Measurements from ENCODE around the gene SLC16A6. TPM values are rescaled to one million over a fixed set of nuclear protein-coding genes. Genes with fewer than 3 reads are reported as not detected.
"Not testable (repeated sequence)": the region's sequence is repeated elsewhere in the genome, so short reads cannot be mapped to it uniquely, and the experiment has no call there.

SLC16A6 gene
- total RNA-seq, 1 experiment from 2014 or later: 0.70 TPM

DNA sequence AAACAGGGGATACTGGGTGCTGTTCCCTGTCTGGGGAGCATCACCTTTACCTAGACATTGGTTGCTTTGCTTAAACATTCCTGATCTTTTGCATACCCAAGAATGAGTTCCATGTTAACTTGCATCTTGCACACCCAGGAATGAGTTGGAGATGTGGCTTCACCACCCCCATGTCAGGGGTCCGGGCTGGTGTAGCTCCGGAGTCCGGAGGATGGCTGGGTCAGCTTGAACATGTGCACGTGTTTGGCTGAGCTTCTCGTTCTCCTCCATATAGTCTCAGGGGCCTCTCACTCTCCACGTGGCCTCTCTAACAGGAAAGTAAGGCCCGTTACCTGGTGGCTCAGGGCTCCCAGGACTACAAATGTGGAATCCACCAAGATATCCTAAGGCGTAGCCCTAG is 61.3 kb downstream of the SLC16A6 start:
- CTCF ChIA-PET: no interaction called here

DNA sequence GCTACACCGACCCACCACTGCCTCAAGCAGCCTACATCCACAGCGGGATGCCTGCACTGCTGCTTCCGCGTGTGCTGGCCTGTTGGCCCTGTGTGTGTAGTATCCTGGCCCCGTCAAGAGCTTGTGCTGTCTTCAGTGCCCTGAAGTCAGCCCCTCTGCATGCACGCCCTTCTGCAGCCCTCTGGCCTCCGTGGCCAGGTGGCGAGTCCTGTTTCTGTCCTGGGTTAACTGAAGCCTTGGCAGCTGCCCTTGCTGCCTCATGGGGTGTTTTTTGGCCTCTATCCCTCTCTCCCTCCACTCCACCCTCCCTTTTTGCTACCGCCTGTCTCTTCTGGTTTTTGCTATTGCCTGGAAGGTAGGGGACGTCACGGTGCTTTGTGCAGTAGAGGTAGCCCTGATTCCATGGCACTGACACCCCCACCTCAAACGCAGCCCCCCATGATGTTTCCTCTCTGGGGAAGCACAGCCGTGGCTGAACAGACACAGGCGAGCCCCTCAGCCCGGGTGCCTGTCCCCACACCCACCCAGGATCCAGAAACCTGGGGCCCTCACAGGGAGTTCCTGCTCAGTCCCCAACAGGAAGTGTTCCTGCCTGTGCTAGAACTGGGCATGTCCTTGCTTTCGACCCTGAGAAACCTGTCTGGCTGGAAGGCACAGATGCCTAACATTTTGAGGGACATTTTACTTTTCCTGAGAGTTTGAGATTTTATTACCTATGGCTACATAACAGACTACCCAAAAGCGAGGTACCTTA is 61.9 kb downstream of the SLC16A6 start:
- DNase-seq: peak in 1 of 2 experiments; percentile 59
- TF ChIP-seq, protein P1, sequence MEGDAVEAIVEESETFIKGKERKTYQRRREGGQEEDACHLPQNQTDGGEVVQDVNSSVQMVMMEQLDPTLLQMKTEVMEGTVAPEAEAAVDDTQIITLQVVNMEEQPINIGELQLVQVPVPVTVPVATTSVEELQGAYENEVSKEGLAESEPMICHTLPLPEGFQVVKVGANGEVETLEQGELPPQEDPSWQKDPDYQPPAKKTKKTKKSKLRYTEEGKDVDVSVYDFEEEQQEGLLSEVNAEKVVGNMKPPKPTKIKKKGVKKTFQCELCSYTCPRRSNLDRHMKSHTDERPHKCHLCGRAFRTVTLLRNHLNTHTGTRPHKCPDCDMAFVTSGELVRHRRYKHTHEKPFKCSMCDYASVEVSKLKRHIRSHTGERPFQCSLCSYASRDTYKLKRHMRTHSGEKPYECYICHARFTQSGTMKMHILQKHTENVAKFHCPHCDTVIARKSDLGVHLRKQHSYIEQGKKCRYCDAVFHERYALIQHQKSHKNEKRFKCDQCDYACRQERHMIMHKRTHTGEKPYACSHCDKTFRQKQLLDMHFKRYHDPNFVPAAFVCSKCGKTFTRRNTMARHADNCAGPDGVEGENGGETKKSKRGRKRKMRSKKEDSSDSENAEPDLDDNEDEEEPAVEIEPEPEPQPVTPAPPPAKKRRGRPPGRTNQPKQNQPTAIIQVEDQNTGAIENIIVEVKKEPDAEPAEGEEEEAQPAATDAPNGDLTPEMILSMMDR (conservative IDR thresholded peaks at IDR 0.05): no peak
- TF ChIP-seq EZH2 (IDR thresholded peaks at IDR 0.05; ENCODE audit: low read depth): no peak
- Histone ChIP-seq H3K9me2 (ENCODE audit: insufficient read depth) (no peaks in the 10 kb centered on the region), H3K4me1 (replicated peaks; ENCODE audit: insufficient read depth) (peaks cover 15% of the 10 kb centered on the region), H3K27ac (no peak overlapping the region), H2AFZ (no peak overlapping the region), H3K9me3 (ENCODE audit: insufficient read depth, low read depth) (no peaks in the 10 kb centered on the region), H3K27me3 (ENCODE audit: insufficient read depth, low read depth) (no peaks in the 10 kb centered on the region), H4K20me1 (ENCODE audit: insufficient read depth) (no peaks in the 10 kb centered on the region), H3K36me3 (ENCODE audit: low read depth) (no peaks in the 10 kb centered on the region), H3F3A (ENCODE audit: insufficient read depth, low read depth) (peaks cover 8% of the 10 kb centered on the region; the same call in 1 of the 2 replicates), H3K4me3 (no peak overlapping the region), H3K4me2 (peak overlapping the region; percentile 50), H3K79me2 (ENCODE audit: low read depth) (no peaks in the 10 kb centered on the region)
- intact Hi-C loops (cut with micrococcal nuclease; ENCODE audit: unreplicated experiment): no loop called here
- POLR2A ChIA-PET (ENCODE audit: unreplicated experiment): no interaction called here
- CTCF ChIA-PET: no interaction called here
- BruUV-seq (replicated peaks): no TSS peak

More for the DNA sequence above, 61.3 kb downstream of the SLC16A6 start:
- H3K27ac ChIP-seq: no peak overlapping the region
- POLR2A ChIA-PET (ENCODE audit: unreplicated experiment): no interaction called here
- no peaks in the 10 kb centered on the region for H3K27me3 ChIP-seq (ENCODE audit: insufficient read depth, low read depth)
- BruUV-seq (replicated peaks): no TSS peak
- H3K36me3 ChIP-seq (ENCODE audit: low read depth): no peaks in the 10 kb centered on the region
- no peaks in the 10 kb centered on the region for H3K79me2 ChIP-seq (ENCODE audit: low read depth)
- H2AFZ ChIP-seq: no peak overlapping the region
- no peaks in the 10 kb centered on the region for H3K9me2 ChIP-seq (ENCODE audit: insufficient read depth)
- H3K4me2 ChIP-seq: peak overlapping the region; percentile 50
- peaks cover 8% of the 10 kb centered on the region; the same call in 1 of the 2 replicates for H3F3A ChIP-seq (ENCODE audit: insufficient read depth, low read depth)
- no peak for DNase-seq
- TF ChIP-seq EZH2 (IDR thresholded peaks at IDR 0.05; ENCODE audit: low read depth): no peak
- TF ChIP-seq, protein P1 (conservative IDR thresholded peaks at IDR 0.05): no peak
- intact Hi-C loops (cut with micrococcal nuclease; ENCODE audit: unreplicated experiment): no loop called here
- no peaks in the 10 kb centered on the region for H4K20me1 ChIP-seq (ENCODE audit: insufficient read depth)
- peaks cover 18% of the 10 kb centered on the region for H3K4me1 ChIP-seq (replicated peaks; ENCODE audit: insufficient read depth)
- no peak overlapping the region for H3K4me3 ChIP-seq
- H3K9me3 ChIP-seq (ENCODE audit: insufficient read depth, low read depth): no peaks in the 10 kb centered on the region

DNA sequence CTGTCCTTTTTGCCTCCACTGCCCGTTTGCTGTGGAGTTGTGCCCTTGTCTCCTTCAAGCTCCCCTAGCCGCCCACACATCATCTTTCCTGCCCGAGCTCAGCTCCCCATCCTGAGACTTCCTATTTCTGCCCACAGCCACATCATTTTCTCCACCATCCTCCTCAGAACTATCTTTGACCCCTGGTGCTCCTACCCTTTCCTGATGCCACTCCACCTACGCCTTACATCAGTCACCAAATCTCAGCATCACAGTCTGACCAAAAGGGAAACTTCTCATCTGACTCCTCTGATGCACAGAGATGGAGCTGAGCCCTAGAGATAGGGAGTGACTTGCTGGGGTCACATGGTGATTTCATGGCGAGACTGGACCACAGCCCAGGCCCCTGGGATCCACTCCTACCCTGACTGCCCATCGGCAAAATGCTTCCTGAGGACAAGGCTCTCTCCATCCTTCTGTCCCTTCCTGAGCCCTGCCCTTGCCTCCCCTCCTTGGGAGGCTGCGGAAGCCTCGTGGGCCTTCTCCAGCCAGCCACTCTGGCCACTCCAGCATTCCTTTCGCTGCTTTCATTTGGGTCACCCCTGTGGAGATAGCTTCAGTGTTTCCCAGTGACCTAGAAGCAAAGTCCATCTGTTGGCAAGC is 62.8 kb downstream of the SLC16A6 start:
- H3F3A ChIP-seq (ENCODE audit: insufficient read depth, low read depth); POLR2A ChIA-PET (ENCODE audit: unreplicated experiment); H3K36me3 ChIP-seq (ENCODE audit: low read depth); H3K79me2 ChIP-seq (ENCODE audit: low read depth); H3K27ac ChIP-seq; BruUV-seq (replicated peaks); H3K4me3 ChIP-seq; H3K9me2 ChIP-seq (ENCODE audit: insufficient read depth); H3K4me2 ChIP-seq; H3K9me3 ChIP-seq (ENCODE audit: insufficient read depth, low read depth); H4K20me1 ChIP-seq (ENCODE audit: insufficient read depth); intact Hi-C loops (cut with micrococcal nuclease; ENCODE audit: unreplicated experiment); H3K27me3 ChIP-seq (ENCODE audit: insufficient read depth, low read depth); CTCF ChIA-PET; DNase-seq; H2AFZ ChIP-seq: not testable (repeated sequence)
- peaks cover 15% of the 10 kb centered on the region for H3K4me1 ChIP-seq (replicated peaks; ENCODE audit: insufficient read depth)

GRCh38 chr17:68225055-68225454 is 65.9 kb downstream of the SLC16A6 start:
- H3K4me1 ChIP-seq (replicated peaks; ENCODE audit: insufficient read depth): peaks cover 17% of the 10 kb centered on the region
- H3K27me3 ChIP-seq (ENCODE audit: insufficient read depth, low read depth); H3F3A ChIP-seq (ENCODE audit: insufficient read depth, low read depth); intact Hi-C loops (cut with micrococcal nuclease; ENCODE audit: unreplicated experiment); H3K27ac ChIP-seq; H3K4me2 ChIP-seq; H3K36me3 ChIP-seq (ENCODE audit: low read depth); H3K9me2 ChIP-seq (ENCODE audit: insufficient read depth); DNase-seq; H4K20me1 ChIP-seq (ENCODE audit: insufficient read depth); H2AFZ ChIP-seq; H3K4me3 ChIP-seq; BruUV-seq (replicated peaks); H3K79me2 ChIP-seq (ENCODE audit: low read depth); H3K9me3 ChIP-seq (ENCODE audit: insufficient read depth, low read depth): not testable (repeated sequence)
- POLR2A ChIA-PET (ENCODE audit: unreplicated experiment): interaction anchor here (0.6 kb wide), 1 partner anchor 302 kb away, joined by 6 read pairs; no protein-coding TSS in a partner anchor
- CTCF ChIA-PET: interaction anchor here (0.6 kb wide), 1 partner anchor 16 kb away, joined by 4 read pairs; no protein-coding TSS in a partner anchor

Data from PC-9 (cell line).